ENCODE data around the gene CPTP. TPM values are rescaled to one million over a fixed set of nuclear protein-coding genes. Genes with fewer than 3 reads are reported as not detected.

The CPTP gene
- total RNA-seq, 1 experiment from 2014 or later = 70.5 TPM

DNA sequence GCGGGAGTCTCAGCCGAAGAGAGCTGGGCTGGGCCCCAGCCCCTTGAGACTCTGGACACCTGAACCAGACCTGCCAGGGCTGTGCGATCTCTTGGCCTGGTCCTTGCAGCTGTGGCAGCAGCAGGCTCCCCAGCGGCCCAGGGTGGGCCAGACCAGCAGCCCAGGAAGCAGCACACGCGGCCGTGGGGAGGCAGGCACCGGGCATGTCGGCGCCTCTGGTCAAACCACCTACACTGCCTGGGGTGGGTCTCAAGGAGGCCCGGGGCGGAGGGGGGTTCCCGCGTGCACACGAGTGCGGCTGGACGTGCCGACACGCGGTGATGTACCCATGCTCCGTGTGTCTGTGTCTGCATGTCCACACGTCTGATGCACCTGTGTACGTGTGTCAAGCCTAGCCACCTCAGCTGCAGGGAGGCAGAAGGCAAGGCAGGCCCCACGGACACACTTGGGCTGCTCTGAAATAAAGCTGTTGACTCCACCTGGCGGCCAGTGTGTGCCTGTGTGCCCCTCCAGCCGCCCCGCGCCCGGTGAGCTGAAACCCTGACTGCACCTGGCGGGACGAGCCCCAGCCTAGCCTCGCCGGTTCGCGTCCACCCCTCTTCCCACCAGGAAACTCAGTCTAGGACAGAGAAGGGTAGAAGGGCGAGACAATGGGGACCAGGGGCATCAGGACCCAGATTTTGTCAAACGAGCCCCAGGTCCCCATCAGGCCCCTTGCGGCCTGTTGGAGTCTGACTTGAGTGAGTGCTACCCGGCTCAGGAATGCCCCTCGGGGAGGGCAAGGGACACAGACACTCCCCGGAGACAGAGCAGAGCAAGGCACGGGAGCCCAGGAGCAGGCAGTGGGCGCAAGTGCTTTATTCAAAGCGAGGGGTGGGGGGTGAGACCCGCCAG lies 32.8 kb upstream of the CPTP start:
- DNase-seq (ENCODE audit: low spot score) = peak; percentile 86

DNA sequence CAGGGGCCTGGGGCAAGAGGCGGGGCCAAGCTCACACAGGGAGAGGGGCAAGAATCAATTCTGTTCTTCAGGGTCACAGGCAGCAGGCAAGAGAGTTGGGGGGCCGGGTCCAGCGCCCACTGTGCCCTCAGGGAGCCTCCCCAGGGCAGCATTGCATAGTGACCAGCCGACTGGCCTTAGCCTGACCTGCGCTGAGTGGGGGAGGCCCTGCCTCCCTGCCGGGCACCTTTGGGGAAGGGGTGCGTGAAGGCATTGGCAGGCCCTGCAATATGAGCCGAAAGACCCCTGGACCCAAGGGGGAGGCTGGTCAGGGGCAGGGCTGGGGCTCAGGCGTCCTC lies 32.2 kb upstream of the CPTP start:
- DNase-seq (ENCODE audit: low spot score) = no peak

DNA sequence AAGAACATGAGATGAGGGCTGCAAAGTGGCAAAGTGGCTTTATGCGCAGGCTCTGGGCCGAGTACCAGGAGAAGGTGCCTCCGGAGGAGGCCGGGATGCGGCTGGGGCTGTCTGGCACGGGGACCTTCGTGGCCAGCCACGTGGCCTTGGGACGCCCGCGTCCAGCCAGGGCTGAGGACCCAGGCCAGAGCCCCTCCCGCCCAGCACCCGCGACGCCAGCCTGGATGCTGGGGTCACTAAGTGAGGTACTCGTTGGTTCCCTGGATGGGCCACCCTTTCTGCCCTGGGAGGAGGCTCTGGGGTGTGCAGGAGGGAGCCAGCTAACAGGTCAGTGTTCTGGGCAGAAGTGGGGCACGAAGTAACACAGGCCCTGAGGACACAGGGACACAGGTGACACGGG lies 31.8 kb upstream of the CPTP start:
- no peak for DNase-seq (ENCODE audit: low spot score)

DNA sequence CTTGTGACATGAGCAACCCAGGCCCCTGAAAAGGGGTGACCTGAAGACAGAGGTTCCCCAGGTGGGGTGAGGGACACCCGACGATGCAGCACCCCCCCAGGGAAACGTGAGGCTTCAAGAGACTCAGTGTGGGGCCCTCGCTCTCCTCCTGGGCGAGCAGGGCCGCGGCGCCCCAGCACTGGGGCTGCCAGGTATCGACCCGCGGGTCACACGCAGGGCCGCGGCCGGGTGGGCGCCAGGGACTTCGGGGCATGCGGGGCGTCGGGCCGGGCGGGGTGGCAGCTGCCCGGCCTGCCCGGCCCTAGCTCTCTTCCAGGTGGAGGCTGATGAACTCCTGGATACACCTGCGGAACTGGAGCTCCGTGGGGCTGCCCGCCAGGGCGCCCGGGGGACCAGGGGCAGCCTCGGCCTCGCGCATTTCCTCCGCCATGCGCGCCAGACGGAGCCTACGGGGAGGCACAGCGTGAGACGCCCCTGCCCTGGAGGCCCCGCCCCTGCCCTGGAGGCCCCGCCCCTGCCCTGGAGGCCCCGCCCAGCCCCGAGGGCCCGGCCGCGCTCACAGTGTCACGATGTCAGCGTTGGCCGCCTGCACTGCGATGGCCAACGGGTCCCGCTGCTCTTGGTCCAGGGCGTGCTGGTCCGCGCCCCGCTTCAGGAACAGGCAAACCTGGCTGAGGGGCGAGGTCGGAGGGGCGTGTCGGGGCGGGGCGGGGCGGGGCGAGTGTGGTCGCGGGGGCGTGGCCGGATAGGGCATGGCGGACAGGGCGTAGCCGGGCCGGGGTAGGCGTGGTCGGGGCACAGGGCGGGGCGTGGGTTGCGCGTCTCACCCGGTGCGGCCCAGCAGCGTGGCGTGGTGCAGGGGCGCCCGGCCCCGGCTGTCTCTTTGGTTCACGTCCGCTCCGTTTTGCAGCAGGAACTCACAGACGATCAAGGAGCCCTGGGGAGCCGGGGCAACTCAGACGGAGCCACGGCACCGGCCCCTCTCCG lies 31.0 kb upstream of the CPTP start:
- DNase-seq (ENCODE audit: low spot score) = no peak

DNA sequence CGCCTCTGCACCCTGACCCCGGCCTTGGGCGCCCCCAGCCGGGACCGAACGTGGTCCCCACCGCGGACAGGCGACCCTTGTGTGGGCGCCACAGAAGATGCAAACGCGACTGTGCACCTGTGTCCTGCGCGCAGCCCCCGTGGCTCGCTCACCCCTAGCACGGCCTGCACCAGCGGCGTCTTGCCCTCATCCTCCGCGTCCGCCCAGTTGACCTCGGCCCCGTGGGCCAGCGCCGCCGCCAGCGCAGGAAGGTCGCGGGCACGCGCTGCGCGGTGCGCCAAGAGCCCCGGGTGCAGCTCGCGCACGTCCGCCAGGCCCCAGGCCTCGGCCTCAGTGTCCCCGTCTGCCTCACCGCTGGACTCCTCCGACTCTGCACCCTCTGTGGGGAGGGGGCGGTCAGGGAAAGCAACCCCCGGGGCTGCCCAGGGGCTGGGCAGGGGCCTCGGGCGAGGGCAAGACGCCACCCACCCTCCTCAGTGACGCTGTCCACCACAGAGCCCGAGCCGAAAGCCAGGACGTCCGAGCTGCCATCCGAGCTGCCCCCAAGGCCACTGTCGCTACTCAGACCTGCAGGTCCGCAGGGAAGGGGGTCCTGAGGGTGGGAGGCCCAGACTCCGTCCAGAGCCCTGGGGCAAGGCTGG lies 30.2 kb upstream of the CPTP start:
- no peak for DNase-seq (ENCODE audit: low spot score)

DNA sequence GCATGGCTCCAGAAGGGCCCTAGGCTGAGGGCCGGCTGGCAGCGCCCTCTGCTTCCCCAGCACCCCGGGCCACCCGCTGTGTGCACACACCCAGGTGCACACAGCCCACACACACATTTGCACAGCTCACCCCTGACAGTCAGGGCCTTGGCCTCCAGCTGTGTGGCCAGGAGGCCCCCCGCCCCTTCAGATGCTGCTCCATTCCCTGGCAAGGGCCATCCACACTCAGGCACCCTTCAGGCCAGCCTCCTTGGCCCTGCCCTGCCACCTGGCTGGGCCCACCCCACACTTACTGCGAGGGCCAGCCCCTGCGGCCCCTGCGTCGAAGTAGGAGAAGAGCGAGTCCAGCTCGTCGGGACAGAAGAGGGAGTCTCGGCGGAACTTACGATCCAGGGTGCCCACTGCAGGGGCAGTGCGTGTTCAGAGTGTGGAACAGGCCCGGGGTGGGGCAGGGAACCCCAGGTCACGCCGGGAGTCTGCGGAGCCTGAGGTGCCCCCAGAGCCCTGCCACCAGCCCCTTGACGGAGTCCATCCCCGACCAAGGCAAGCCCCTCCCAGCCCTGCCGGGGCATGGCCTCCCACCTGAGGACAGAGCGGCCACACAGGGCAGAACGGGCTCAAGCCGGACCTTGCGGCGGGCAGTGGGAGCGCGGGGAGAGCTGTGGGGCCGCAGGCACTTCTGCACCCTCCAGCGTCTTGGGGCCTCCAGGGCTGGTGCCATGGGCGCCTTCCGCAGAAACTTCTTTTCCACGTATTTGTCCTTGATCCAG lies 29.3 kb upstream of the CPTP start:
- DNase-seq (ENCODE audit: low spot score) = no peak

DNA sequence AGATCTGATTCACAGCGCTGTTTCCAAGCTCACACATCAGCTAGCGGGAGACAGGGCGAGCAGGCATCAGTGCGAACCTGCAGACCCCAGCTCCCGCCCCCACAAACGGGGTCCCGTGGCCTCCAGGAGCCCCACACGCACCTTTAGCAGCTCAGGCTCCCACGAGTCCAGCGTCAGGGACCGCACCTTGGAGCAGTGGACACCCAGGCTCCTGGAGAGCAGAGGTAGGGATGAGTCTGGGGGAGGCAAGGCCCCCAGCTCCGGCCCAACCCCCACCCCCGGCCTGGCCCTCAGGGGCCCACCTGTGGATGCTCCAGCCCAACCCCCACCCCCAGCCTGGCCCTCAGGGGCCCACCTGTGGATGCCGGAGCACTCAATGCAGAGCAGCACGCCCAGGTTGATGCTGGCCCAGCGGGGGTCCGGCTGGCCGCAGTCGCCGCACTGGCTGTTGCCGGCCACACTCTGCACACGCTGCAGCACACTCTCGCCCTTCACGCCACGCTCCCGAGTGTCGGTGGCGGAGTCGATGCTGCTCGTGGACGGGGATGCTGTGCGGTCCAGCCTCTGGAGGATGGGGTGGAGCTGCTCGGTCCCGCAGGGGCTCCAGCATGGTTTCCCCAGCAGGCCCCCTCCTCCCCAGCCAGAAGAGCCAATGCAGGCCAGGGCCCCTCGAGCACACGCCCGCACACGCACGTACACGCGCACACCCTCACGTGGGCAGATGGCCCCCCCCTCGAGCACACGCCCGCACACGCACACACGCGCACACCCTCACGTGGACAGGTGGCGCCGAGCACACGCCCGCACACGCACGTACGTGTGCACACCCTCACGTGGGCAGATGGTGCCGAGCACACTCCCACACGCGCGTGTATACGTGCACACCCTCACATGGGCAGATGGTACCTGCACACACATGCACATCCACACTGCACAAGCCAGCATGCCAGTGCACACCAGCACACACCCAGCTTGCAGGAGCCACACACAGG lies 28.2 kb upstream of the CPTP start:
- no peak for DNase-seq (ENCODE audit: low spot score)

DNA sequence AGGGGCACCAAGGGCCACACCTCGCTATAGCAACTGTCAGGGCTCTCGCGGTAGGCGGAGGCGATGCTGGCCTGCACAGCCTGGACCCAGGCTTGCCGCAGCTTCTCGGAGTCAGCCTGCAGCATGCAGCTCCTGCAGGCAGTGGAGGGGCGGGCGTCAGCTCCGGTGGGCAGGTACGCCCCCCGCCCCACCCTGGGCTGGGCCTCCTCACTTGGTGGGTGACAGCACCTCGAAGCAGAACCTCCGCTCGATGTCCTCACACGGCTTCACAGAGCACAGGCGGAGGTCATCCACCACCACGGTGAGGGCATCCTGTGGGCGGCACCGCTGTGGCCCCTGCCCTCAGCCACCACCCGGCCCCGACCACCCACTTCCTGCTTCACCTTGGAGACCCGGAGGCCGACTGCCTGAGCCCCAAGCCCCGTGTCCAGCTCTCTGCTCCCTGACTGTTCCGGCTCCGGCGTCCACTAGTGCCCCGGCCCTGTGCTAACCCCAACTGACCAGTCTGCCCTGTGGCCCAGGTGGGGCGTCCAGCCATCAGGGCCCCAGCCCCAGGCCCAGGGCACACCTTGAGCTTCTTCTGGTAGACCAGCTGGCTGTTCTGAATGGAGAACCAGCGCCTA lies 26.7 kb upstream of the CPTP start:
- no peak for DNase-seq (ENCODE audit: low spot score)

DNA sequence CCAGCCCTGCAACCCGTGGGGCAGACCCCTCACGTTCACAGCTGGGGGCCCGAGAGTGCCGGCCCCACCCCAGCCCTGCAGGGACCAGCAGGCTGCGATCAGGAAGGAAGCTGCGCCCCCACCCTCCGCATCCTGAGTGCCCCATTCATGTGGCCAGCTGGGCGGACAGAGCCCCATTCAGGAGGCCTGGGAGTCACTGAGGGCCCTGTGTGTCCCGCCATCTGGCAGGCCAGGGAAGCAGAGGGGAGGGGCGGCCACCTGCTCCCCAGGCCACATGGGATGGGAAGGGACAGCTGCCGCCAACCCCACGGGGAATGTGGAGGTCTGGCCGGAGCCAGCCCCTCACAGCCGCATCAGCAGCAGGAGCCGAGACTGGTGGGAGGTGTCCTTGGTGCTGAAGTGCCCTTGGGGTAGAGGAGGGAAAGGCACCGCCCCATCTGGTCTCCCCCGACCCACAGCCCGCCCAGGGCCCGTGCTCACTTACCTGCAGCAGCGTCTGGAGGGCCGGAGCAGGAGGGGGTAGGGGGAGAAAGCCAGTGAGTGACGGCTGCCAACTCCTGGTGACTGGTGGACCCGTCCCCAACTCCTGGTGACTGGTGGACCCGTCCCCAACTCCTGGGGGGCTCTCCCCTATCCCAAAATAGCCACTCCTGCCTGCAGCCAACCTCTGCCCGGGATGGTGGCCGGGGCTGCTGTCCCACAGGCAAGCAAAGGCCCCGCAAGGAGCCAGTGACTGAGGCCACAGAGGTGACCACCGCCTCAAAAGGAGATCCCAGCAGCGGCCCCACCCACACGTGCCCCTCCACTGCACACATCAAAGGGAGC lies 25.5 kb upstream of the CPTP start:
- DNase-seq (ENCODE audit: low spot score) = no peak

DNA sequence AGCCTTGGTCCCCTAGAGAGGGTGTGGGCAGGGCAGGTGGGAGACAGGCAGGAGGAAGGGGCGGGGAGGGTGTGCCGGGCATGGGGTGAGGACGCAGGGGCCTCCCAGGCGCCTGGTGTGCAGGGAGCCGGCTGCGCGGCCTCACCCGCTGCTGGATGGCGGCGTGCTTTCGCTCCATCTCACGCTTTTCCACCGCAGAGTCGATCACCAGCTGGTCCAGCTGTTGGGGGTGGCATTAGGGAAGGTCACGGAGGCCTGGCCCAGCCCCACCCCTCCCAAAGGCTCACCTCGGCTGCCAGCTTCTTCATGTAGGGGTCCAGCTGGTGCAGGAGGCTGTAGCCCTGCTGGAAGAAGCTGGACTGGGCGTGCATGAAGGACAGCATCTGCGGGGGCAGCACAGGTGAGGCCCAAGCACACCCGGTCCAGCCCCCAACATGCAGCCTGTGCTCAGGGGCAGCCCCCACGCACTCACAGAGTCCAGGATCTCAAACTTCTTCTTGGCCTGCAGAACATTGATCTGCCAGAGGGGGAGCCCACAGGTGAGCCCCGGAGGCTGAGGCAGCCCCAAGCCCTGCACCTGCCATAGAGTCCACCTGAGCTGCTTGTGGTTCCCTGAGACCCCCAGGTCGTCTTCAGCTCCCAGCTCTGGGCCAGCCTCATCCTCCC lies 24.8 kb upstream of the CPTP start:
- DNase-seq (ENCODE audit: low spot score) = no peak

DNA sequence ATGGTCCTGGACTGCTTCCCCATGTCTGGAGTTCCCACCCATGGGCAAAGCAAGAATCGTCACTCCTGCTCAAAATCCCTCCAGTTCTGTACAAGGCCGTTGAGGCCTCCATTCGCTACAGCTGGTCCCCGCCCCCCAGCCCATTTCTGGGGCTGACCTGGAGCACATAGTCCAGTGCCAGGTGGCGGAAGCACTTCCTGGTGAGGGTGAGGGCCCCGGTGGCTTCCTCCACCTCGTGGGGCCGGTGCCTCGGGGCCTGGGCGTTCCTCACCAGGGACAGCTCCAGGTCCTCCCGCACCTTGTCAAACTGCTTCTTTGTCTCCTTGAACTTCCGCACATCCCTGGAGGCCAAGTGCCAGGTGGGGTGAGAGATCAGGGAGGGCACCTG lies 24.3 kb upstream of the CPTP start:
- no peak for DNase-seq (ENCODE audit: low spot score)

DNA sequence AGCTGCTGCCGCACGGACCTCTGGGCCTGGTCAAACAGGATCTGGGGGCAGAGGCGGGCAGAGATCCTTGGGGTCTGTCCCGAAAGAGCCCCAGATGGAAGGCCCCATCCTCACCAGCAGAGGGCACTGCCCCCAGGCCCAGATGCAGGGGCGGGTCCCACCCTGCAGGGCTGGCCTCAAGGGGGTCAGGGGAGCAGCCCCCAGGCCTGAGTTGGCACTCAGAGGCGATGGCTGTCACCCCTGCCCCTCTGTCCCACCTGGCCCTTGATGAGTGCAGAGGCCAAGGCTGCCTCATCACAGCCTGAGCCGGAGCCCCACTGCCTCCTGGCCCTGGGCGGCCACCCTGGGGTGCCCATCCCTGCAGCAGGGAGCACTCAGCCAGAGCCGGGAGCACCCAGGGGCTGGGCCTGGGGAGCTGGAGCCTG lies 22.6 kb upstream of the CPTP start:
- no peak for DNase-seq (ENCODE audit: low spot score)

DNA sequence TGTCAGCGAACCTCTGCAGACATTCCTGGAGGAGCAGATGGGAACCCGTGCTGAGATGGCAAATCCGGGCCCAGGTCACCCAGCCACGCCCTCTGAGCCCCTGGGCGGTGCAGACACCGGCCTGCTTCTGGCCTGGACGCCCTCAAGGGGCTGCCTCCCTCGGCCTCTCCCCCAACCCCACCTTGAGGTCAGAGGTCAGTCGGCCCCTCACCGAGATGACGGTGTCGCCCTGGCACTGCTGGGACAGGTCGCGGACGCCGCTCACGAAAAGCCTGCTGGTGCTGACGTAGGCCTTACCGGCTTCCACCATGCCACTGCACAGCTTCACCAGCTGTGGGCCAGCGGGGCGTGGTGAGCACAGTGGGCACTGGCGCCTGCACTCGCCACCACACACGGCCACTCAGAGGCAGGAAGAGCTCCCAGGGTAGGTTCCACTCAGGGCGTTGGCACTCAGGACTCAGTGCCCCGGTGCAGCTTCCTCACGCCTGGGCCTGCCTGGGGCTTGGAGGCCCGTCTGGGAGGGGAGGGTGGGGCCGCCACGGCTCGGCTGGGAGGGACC lies 21.6 kb upstream of the CPTP start:
- no peak for DNase-seq (ENCODE audit: low spot score)

DNA sequence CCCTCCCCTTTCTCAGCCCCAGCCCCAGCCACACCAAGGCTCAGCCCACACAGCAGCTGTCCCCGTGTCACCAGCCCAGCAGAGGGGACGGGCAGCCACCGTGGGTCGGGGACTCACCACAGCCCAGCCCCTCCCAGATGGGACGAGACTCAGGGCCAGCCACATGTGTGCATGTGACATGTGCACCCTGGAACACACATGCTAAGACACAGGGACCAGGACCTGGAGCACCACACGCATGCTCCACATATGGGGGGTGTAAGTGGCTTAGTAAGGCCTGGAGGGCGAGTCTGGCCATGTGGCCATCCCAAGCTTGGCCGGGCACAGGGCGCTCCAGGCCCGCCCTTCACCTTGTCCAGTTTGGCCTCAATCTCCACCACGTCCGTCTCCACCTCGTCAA lies 20.9 kb upstream of the CPTP start:
- no peak for DNase-seq (ENCODE audit: low spot score)

DNA sequence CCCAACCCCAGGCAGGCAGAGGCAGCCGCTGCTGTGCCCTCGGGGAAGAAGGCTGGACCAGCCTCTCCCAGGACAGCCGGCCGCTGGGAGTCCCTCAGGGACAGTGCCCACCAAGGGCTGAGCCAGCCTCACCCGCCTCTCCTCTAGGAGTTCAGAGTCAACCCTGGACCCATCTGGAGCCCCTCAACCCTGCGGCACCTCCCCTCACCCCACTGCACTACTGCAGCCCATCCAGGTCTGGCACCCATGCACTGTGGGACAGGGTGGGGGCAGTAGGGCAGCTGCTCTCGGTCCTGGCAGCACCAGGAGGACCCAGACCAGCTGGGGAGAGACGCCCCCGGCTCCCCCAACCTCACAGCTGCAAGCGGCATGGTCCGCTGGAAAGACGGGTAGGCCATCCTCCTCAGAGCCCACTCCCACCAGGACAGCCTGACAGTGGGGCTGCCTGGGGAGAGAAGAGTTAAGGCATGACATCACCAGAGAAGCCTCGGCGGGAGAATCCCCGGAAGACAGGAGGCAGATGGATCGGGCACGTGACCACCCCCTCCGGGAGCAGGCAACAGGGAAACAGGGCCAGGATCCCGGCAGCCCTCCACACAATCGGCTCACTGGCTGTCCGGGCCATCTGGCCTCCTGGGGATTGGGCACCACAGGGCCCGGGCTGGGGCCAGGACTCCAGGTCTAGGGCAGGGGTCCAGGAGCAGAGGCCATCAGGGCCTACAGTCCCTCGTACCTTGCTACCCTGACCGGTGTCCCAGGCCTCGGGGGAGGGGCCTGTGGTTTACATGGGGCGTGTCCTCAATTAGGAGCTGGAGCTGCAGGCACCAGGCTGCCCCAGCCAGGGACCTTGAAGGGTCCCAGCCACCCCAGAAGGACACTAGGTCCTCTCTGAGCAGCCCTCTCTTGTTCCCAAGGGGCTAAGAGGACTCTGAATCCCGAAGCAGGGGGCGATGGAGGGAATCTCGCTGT lies 20.0 kb upstream of the CPTP start:
- DNase-seq (ENCODE audit: low spot score) = no peak

DNA sequence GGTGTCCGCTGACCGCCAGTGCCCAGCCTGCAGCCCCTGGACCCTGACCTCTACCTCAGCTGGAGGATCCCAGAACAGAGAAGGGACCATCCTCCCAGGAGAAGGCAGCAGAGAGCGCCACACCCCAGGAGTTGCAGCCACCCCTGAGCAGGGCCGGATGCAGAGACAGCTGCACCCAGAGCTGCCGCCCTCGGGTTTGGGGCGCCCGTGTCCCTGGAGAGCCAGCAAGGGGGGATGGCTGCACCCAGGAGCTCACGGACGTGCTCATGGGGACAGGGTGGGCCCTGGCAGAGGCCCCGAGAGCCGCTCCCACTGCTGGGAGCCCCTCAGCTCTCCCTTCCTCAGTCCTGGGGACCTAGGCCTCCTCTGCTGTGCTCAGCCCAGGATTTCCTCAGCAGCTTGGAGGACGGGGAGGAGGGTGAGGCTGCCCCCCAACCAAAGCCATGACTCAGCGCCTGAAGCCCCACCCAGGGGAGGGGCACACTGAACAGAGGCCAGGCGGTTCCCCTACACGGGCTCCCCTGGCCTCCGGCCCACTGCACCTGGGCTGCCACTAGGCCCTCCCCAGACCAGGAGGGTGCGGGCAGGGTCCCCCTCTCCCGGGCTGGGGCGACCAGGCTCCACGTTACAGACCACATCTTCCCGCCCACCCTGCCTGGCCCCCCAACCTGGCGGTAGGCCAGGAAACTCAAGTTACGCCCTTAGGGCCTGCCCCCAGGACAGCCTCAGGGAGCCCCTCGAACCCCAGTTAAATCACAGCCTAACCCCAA lies 19.1 kb upstream of the CPTP start:
- DNase-seq (ENCODE audit: low spot score) = peak; percentile 75
